ENCODE results near the gene POLR2E.

DNA sequence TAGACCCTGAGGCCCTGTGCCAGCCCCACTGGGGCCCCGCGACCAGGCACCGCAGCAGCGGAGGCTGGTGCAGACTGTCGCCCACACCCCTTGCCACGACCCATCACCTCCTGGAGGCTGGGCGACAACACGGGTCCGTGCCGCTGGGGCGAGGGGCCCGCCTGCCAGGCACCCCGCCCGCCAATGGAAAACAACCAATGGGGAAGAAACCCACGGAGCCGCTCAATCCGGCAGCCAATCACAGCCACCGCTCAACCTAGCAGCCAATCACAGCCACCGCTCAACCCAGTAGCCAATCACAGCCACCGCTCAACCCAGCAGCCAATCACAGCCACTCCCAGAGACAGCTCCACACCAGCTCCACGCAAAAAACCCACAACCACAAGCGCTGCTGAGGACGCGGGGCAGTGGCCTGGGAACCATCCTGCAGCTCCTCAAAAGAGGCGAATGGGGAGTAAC lies 38.3 kb upstream of the POLR2E start:
- TF ChIP-seq FOXP2 (optimal IDR thresholded peaks at IDR 0.05; ENCODE audit: control extremely low read depth, extremely low read length, insufficient read depth) (no peak), POLR2AphosphoS5 (IDR thresholded peaks at IDR 0.05; ENCODE audit: borderline replicate concordance, low read depth, low read length) (no peak), EZH2 (IDR thresholded peaks at IDR 0.05) (no peak)

Measured in SK-N-MC (cell line).